ENCODE data around the gene CAT.

- TF ChIP-seq CTCF (IDR thresholded peaks at IDR 0.05) = no peak
- no peak for TF ChIP-seq POLR2A (IDR thresholded peaks at IDR 0.05)
Measured at GRCh38 chr11:34473603-34474169, 35.0 kb downstream of the CAT start.
